Keratinocyte (primary cell): ENCODE data around the gene ATP6V0D1. TPM values are rescaled to one million over a fixed set of nuclear protein-coding genes. Genes with fewer than 3 reads are reported as not detected.
A peak's percentile ranks its signal among the peaks of the same experiment; 100 is the strongest.

Experiments
- DNase-seq: peaks from one replicate; pipeline ENCODE4 v3.0.0-alpha.2; 2011; ENCODE audit warnings: low read depth, missing footprints, low spot score
- FAIRE-seq: peaks from 2 replicates; lab custom pipeline; 2011; peaks lifted over from hg19 to GRCh38; lab: Jason Lieb, UNC
- H2AFZ ChIP-seq: 2 replicates; pipeline ENCODE4 v1.6.0; 2012; ENCODE audit warnings: low read length, control low read depth, inconsistent platforms; ENCODE audit not compliant: control insufficient read depth
- H3K27ac ChIP-seq: 2 replicates; pipeline ENCODE4 v1.5.1; 2011; ENCODE audit warnings: low read length; ENCODE audit not compliant: control insufficient read depth, insufficient read depth
- H3K27me3 ChIP-seq: 3 replicates; pipeline ENCODE4 v1.6.0; 2011; ENCODE audit warnings: low read length; ENCODE audit not compliant: control insufficient read depth, insufficient read depth; ENCODE audit errors: extremely low read depth
- H3K36me3 ChIP-seq, 2 experiments: 2 replicates in 1 of 2; 3 replicates in 1 of 2; pipeline ENCODE4 v1.5.1; 2011; ENCODE audit warnings: low read length in 2 of 2, mild to moderate bottlenecking in 1 of 2; ENCODE audit not compliant: control insufficient read depth in 2 of 2, insufficient read depth in 2 of 2; ENCODE audit errors: extremely low read depth in 1 of 2
- H3K4me1 ChIP-seq: 3 replicates; pipeline ENCODE4 v1.5.1; 2011; ENCODE audit warnings: low read length; ENCODE audit not compliant: control insufficient read depth, insufficient read depth; ENCODE audit errors: extremely low read depth
- H3K4me2 ChIP-seq: 3 replicates; pipeline ENCODE4 v1.6.0; 2011; ENCODE audit warnings: low read depth, low read length; ENCODE audit not compliant: control insufficient read depth, insufficient read depth; ENCODE audit errors: extremely low read depth
- H3K4me3 ChIP-seq, 3 experiments: fragments of 200-600 bp in 1 of 3; sonication (generic) in 1 of 3; 2 replicates in 2 of 3; 3 replicates in 1 of 3; pipeline ENCODE4 v1.5.1; 2011 to 2016; ENCODE audit warnings: low read length in 3 of 3, mild to moderate bottlenecking in 3 of 3, control low read depth in 2 of 3, inconsistent platforms in 1 of 3, low read depth in 1 of 3, mixed read lengths in 1 of 3, mixed run types in 1 of 3, moderate library complexity in 1 of 3; ENCODE audit not compliant: control insufficient read depth in 2 of 3, insufficient read depth in 2 of 3; ENCODE audit errors: extremely low read depth in 1 of 3
- H3K79me2 ChIP-seq: 2 replicates; pipeline ENCODE4 v1.6.0; 2012; ENCODE audit warnings: low read length; ENCODE audit not compliant: control insufficient read depth, insufficient read depth
- H3K9ac ChIP-seq: 3 replicates; pipeline ENCODE4 v1.6.0; 2011; ENCODE audit warnings: low read length; ENCODE audit not compliant: control insufficient read depth, insufficient read depth; ENCODE audit errors: extremely low read depth
- H3K9me1 ChIP-seq: 3 replicates; pipeline ENCODE4 v1.6.0; 2011; ENCODE audit warnings: low read length; ENCODE audit not compliant: control insufficient read depth, insufficient read depth; ENCODE audit errors: extremely low read depth
- H3K9me3 ChIP-seq: 2 replicates; pipeline ENCODE4 v1.5.1; 2012; ENCODE audit warnings: low read depth, low read length; ENCODE audit not compliant: control insufficient read depth
- H4K20me1 ChIP-seq: 3 replicates; pipeline ENCODE4 v1.6.0; 2011; ENCODE audit warnings: low read length; ENCODE audit not compliant: control insufficient read depth, insufficient read depth; ENCODE audit errors: extremely low read depth
- CTCF ChIP-seq, 3 experiments: IDR thresholded peaks in 1 of 3; conservative IDR thresholded peaks in 1 of 3; optimal IDR thresholded peaks in 1 of 3; 2 replicates in 2 of 3; 3 replicates in 1 of 3; pipeline versions ENCODE3 to v1.5.1; 2011; ENCODE audit warnings: low read length in 3 of 3, mild to moderate bottlenecking in 3 of 3, moderate library complexity in 2 of 3, control low read depth in 1 of 3, inconsistent platforms in 1 of 3; ENCODE audit not compliant: insufficient read depth in 2 of 3; ENCODE audit errors: extremely low read depth in 1 of 3
- EZH2 ChIP-seq: IDR thresholded peaks from one replicate; pipeline ENCODE4 v1.6.1; 2012; ENCODE audit warnings: inconsistent platforms, mild to moderate bottlenecking, low read length, moderate library complexity
- dilution Hi-C: fragments of 300-500 bp; cut with MboI; formaldehyde crosslinking; loops from one replicate; pipeline ENCODE4 v1.7.0; 2020; ENCODE audit warnings: low sequenced_read_pairs; ENCODE audit not compliant: extremely low pct_ligation_motif_present
- polyA plus RNA-seq, 5 experiments: library from polyadenylated mRNA; depleted of rRNA in 3 of 5; stranded (reverse) in 3 of 5; stranded (forward) in 1 of 5; unstranded in 1 of 5; fragments of >200 nt; gene quantifications; 1 replicate in 1 of 5; 2 replicates in 3 of 5; 3 replicates in 1 of 5; pipeline versions ENCODE4 v1.2.1 to v1.2.3, GENCODE V29; 2011 to 2012; ENCODE audit warnings: missing spikeins in 2 of 5, low read depth in 1 of 5, low replicate concordance in 1 of 5

Gene ATP6V0D1
- polyA plus RNA-seq, 1 donor (not counting 4 experiments of a cell fraction or from before 2014, with no cell fraction given): 97.1 TPM

- dilution Hi-C loops: no loop called here
- no peak for TF ChIP-seq EZH2
- no peak for TF ChIP-seq CTCF (optimal IDR thresholded peaks at IDR 0.05 in 1 of 3, IDR thresholded peaks at IDR 0.05 in 1 of 3, conservative IDR thresholded peaks at IDR 0.05 in 1 of 3; ENCODE audit: extremely low read depth in 1 of 3, insufficient read depth in 2 of 3, low read length in 3 of 3)
- H3K79me2 ChIP-seq: no peaks in the 10 kb centered on the region
- H3K9me3 ChIP-seq: no peaks in the 10 kb centered on the region
- peak overlapping the region; percentile 33 for H3K9ac ChIP-seq
- peak overlapping the region; percentile 40 for H3K27ac ChIP-seq
- H3K27me3 ChIP-seq: peaks cover 22% of the 10 kb centered on the region
- peak; percentile 13 for FAIRE-seq
- no peaks in the 10 kb centered on the region for H3K9me1 ChIP-seq
- H3K4me2 ChIP-seq: peak overlapping the region; percentile 20
- peaks cover 27% of the 10 kb centered on the region for H3K4me1 ChIP-seq
- H3K4me3 ChIP-seq: no peak overlapping the region
- no peaks in the 10 kb centered on the region for H4K20me1 ChIP-seq
- H3K36me3 ChIP-seq: no peaks in the 10 kb centered on the region
- no peak overlapping the region for H2AFZ ChIP-seq
- no peak for DNase-seq
Observed at GRCh38 chr16:67396159-67397035, 84.6 kb downstream of the ATP6V0D1 start.

- no peak overlapping the region for H3K27ac ChIP-seq
- no peaks in the 10 kb centered on the region for H3K9me1 ChIP-seq
- dilution Hi-C loops: no loop called here
- no peak for FAIRE-seq
- peaks cover 27% of the 10 kb centered on the region for H3K4me1 ChIP-seq
- no peak overlapping the region for H3K4me3 ChIP-seq
- no peak overlapping the region for H2AFZ ChIP-seq
- no peak for DNase-seq
- H3K4me2 ChIP-seq: peak overlapping the region; percentile 20
- no peaks in the 10 kb centered on the region for H3K9me3 ChIP-seq
- H4K20me1 ChIP-seq: no peaks in the 10 kb centered on the region
- H3K36me3 ChIP-seq: no peaks in the 10 kb centered on the region
- TF ChIP-seq EZH2 (no peak), CTCF (optimal IDR thresholded peaks at IDR 0.05 in 1 of 3, IDR thresholded peaks at IDR 0.05 in 1 of 3, conservative IDR thresholded peaks at IDR 0.05 in 1 of 3; ENCODE audit: extremely low read depth in 1 of 3, insufficient read depth in 2 of 3, low read length in 3 of 3) (no peak)
- no peaks in the 10 kb centered on the region for H3K79me2 ChIP-seq
- H3K9ac ChIP-seq: peak overlapping the region; percentile 13
- peaks cover 25% of the 10 kb centered on the region for H3K27me3 ChIP-seq
Observed at GRCh38 chr16:67395458-67396158, 85.3 kb downstream of the ATP6V0D1 start.
